ENCODE results near the gene PAQR5. TPM values are rescaled to one million over a fixed set of nuclear protein-coding genes. Genes with fewer than 3 reads are reported as not detected.

PAQR5 gene
- total and polyA plus RNA-seq, 4 donors, result 2.3 to 22.6 (median 10.5) TPM

DNA sequence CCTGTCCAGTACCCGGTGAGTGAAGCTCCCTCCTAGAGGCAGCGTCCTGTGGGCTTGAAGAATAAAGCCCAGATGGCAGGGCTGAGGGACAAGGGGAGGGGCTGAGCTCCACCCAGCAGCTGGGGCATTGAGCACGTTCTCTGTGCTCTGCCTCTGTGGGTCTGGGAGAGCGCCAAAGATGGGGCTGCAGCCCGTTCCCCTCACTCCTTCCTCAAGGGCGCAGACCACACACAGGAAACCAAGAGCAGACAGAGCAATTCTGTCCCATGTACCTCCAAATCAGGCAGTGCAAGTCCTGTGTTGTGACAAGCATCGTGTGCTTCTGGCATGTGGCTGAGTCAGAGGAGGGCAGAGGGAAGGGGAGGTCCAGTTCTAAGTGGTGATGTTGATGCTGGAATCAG is 99.8 kb downstream of the PAQR5 start:
- no peaks in the 10 kb centered on the region for H3K27me3 ChIP-seq (ENCODE audit: control insufficient read depth in 3 of 3, insufficient read depth in 3 of 3, low read length in 2 of 3)
- DNase-seq (peak in 2 of 3 donors; percentile 18), ATAC-seq (ENCODE audit: insufficient read depth, low FRiP score) (no peak)
- H3K36me3 ChIP-seq (ENCODE audit: control insufficient read depth in 4 of 4, insufficient read depth in 4 of 4, low read length in 4 of 4), result peaks cover 0 to 3% (median 2%) of the 10 kb centered on the region in 4 donors
- TF ChIP-seq, protein P1, sequence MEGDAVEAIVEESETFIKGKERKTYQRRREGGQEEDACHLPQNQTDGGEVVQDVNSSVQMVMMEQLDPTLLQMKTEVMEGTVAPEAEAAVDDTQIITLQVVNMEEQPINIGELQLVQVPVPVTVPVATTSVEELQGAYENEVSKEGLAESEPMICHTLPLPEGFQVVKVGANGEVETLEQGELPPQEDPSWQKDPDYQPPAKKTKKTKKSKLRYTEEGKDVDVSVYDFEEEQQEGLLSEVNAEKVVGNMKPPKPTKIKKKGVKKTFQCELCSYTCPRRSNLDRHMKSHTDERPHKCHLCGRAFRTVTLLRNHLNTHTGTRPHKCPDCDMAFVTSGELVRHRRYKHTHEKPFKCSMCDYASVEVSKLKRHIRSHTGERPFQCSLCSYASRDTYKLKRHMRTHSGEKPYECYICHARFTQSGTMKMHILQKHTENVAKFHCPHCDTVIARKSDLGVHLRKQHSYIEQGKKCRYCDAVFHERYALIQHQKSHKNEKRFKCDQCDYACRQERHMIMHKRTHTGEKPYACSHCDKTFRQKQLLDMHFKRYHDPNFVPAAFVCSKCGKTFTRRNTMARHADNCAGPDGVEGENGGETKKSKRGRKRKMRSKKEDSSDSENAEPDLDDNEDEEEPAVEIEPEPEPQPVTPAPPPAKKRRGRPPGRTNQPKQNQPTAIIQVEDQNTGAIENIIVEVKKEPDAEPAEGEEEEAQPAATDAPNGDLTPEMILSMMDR (IDR thresholded peaks at IDR 0.05; ENCODE audit: control extremely low read depth, extremely low read depth), result no peak
- no peaks in the 10 kb centered on the region for H3K9me3 ChIP-seq (ENCODE audit: control insufficient read depth in 4 of 4, insufficient read depth in 3 of 4, low read length in 3 of 4)
- H3K27ac ChIP-seq (ENCODE audit: low read depth in 1 of 2, low read length in 1 of 2), result no peak overlapping the region
- H3K9ac ChIP-seq (ENCODE audit: insufficient read depth in 1 of 2, low read length in 2 of 2), result no peak overlapping the region
- no peak overlapping the region for H3K4me3 ChIP-seq
- 22 to 58% methylated on average over 7 of the region's 7 CpGs for WGBS, 2 donors
- peaks cover 0 to 13% (median 5%) of the 10 kb centered on the region in 5 donors for H3K4me1 ChIP-seq (ENCODE audit: control insufficient read depth in 5 of 5, insufficient read depth in 5 of 5, low read length in 5 of 5)

- H3K27ac ChIP-seq (ENCODE audit: low read depth in 1 of 2, low read length in 1 of 2), result no peak overlapping the region
- no peak overlapping the region for H3K4me3 ChIP-seq
- TF ChIP-seq, protein P1 (IDR thresholded peaks at IDR 0.05; ENCODE audit: control extremely low read depth, extremely low read depth), result no peak
- DNase-seq (no peak), ATAC-seq (ENCODE audit: insufficient read depth, low FRiP score) (no peak)
- H3K9ac ChIP-seq (ENCODE audit: insufficient read depth in 1 of 2, low read length in 2 of 2), result no peak overlapping the region
- no peaks in the 10 kb centered on the region for H3K9me3 ChIP-seq (ENCODE audit: control insufficient read depth in 4 of 4, insufficient read depth in 3 of 4, low read length in 3 of 4)
- no peaks in the 10 kb centered on the region for H3K27me3 ChIP-seq (ENCODE audit: control insufficient read depth in 3 of 3, insufficient read depth in 3 of 3, low read length in 2 of 3)
- 86 to 94% methylated on average over 6 of the region's 6 CpGs for WGBS, 2 donors
- H3K4me1 ChIP-seq (ENCODE audit: control insufficient read depth in 5 of 5, insufficient read depth in 5 of 5, low read length in 5 of 5), result no peaks in the 10 kb centered on the region
- H3K36me3 ChIP-seq (ENCODE audit: control insufficient read depth in 4 of 4, insufficient read depth in 4 of 4, low read length in 4 of 4), result peaks cover 0 to 3% (median 3%) of the 10 kb centered on the region in 4 donors
Measured at GRCh38 chr15:69400850-69401249, 102.1 kb downstream of the PAQR5 start.

- TF ChIP-seq, protein P1 (IDR thresholded peaks at IDR 0.05; ENCODE audit: control extremely low read depth, extremely low read depth), result no peak
- DNase-seq, result no peak
- Histone ChIP-seq H3K27me3 (ENCODE audit: control insufficient read depth in 3 of 3, insufficient read depth in 3 of 3, low read length in 2 of 3) (no peaks in the 10 kb centered on the region), H3K36me3 (ENCODE audit: control insufficient read depth in 4 of 4, insufficient read depth in 4 of 4, low read length in 4 of 4) (peaks cover 0 to 3% (median 3%) of the 10 kb centered on the region in 4 donors), H3K9ac (ENCODE audit: insufficient read depth in 1 of 2, low read length in 2 of 2) (no peak overlapping the region), H3K9me3 (ENCODE audit: control insufficient read depth in 4 of 4, insufficient read depth in 3 of 4, low read length in 3 of 4) (no peaks in the 10 kb centered on the region), H3K4me1 (ENCODE audit: control insufficient read depth in 5 of 5, insufficient read depth in 5 of 5, low read length in 5 of 5) (no peaks in the 10 kb centered on the region), H3K27ac (ENCODE audit: low read depth in 1 of 2, low read length in 1 of 2) (no peak overlapping the region), H3K4me3 (no peak overlapping the region)
- 86 to 92% methylated on average over 2 of the region's 2 CpGs for WGBS, 2 donors
- no peak for ATAC-seq (ENCODE audit: insufficient read depth, low FRiP score)
Measured at GRCh38 chr15:69402816-69403215, 104.1 kb downstream of the PAQR5 start.

GRCh38 chr15:69403594-69403993 is 104.9 kb downstream of the PAQR5 start:
- H3K9ac ChIP-seq (ENCODE audit: insufficient read depth in 1 of 2, low read length in 2 of 2), result no peak overlapping the region
- H3K4me3 ChIP-seq, result no peak overlapping the region
- H3K27ac ChIP-seq (ENCODE audit: low read depth in 1 of 2, low read length in 1 of 2), result no peak overlapping the region
- DNase-seq, result peak in 1 of 3 donors; percentile 26
- ATAC-seq (ENCODE audit: insufficient read depth, low FRiP score), result no peak
- TF ChIP-seq, protein P1 (IDR thresholded peaks at IDR 0.05; ENCODE audit: control extremely low read depth, extremely low read depth), result no peak
- H3K4me1 ChIP-seq (ENCODE audit: control insufficient read depth in 5 of 5, insufficient read depth in 5 of 5, low read length in 5 of 5), result no peaks in the 10 kb centered on the region
- H3K36me3 ChIP-seq (ENCODE audit: control insufficient read depth in 4 of 4, insufficient read depth in 4 of 4, low read length in 4 of 4), result peaks cover 0 to 3% (median 3%) of the 10 kb centered on the region in 4 donors
- no peaks in the 10 kb centered on the region for H3K27me3 ChIP-seq (ENCODE audit: control insufficient read depth in 3 of 3, insufficient read depth in 3 of 3, low read length in 2 of 3)
- 78 to 84% methylated on average over 4 of the region's 4 CpGs for WGBS, 2 donors
- H3K9me3 ChIP-seq (ENCODE audit: control insufficient read depth in 4 of 4, insufficient read depth in 3 of 4, low read length in 3 of 4), result no peaks in the 10 kb centered on the region
